DOHH2 (cell line): Measurements from ENCODE around the gene ISLR2.

Experiments used
- H3F3A ChIP-seq: fragments of 200-600 bp; sonication (generic), shearing (Covaris generic); 2 replicates; pipeline ENCODE4 v1.6.0; 2016; ENCODE audit warnings: antibody characterized with exemption, mild to moderate bottlenecking; ENCODE audit not compliant: control insufficient read depth, insufficient read depth
- H3K27ac ChIP-seq: fragments of 200-600 bp; sonication (generic); 2 replicates; pipeline ENCODE4 v1.5.1; 2014; ENCODE audit warnings: low read depth, mild to moderate bottlenecking, low read length, moderate library complexity
- H3K27me3 ChIP-seq: fragments of 200-600 bp; sonication (generic); 2 replicates; pipeline ENCODE4 v1.6.1; 2014; ENCODE audit warnings: mild to moderate bottlenecking, low read length, mixed read lengths; ENCODE audit not compliant: control insufficient read depth
- H3K36me3 ChIP-seq: fragments of 200-600 bp; sonication (generic); 2 replicates; pipeline ENCODE4 v1.6.1; 2014; ENCODE audit warnings: mild to moderate bottlenecking, low read length, moderate library complexity, mixed read lengths; ENCODE audit not compliant: control insufficient read depth
- H3K4me1 ChIP-seq: fragments of 200-600 bp; sonication (generic); 2 replicates; pipeline ENCODE4 v1.6.1; 2014; ENCODE audit warnings: mild to moderate bottlenecking, low read length, mixed read lengths; ENCODE audit not compliant: control insufficient read depth
- H3K4me2 ChIP-seq: fragments of 200-600 bp; sonication (generic); 2 replicates; pipeline ENCODE4 v1.6.0; 2014; ENCODE audit warnings: mild to moderate bottlenecking, low read length, moderate library complexity
- H3K4me3 ChIP-seq: fragments of 200-600 bp; sonication (generic); 2 replicates; pipeline ENCODE4 v1.5.1; 2014; ENCODE audit warnings: mild to moderate bottlenecking, low read length, mixed read lengths
- H3K79me2 ChIP-seq: fragments of 200-600 bp; sonication (generic); 2 replicates; pipeline ENCODE4 v1.6.1; 2014; ENCODE audit warnings: mild to moderate bottlenecking, low read length, mixed read lengths; ENCODE audit not compliant: control insufficient read depth
- H3K9me2 ChIP-seq: fragments of 200-600 bp; sonication (generic); replicated peaks from 2 replicates; pipeline ENCODE4 v1.6.1; 2014; ENCODE audit warnings: mild to moderate bottlenecking, low read length, mixed read lengths; ENCODE audit not compliant: control insufficient read depth
- H3K9me3 ChIP-seq: fragments of 200-600 bp; sonication (generic); 2 replicates; pipeline ENCODE4 v1.6.1; 2014; ENCODE audit warnings: antibody characterized with exemption, low read length, mixed read lengths; ENCODE audit not compliant: control insufficient read depth, insufficient read depth
- H4K20me1 ChIP-seq: fragments of 200-600 bp; sonication (generic); 2 replicates; pipeline ENCODE4 v1.6.0; 2014; ENCODE audit warnings: low read depth, mild to moderate bottlenecking, antibody characterized with exemption, low read length, moderate library complexity; ENCODE audit not compliant: control insufficient read depth, insufficient read depth
- CTCF ChIP-seq: fragments of 200-600 bp; sonication (generic); IDR thresholded peaks from one replicate; pipeline ENCODE4 v1.5.1; 2014; ENCODE audit warnings: antibody characterized with exemption, mild to moderate bottlenecking, low read depth, low read length; ENCODE audit not compliant: poor library complexity, severe bottlenecking
- EZH2phosphoT487 ChIP-seq: fragments of 200-600 bp; sonication (generic); IDR thresholded peaks from 2 replicates; pipeline ENCODE4 v1.6.1; 2017; ENCODE audit warnings: borderline replicate concordance, mild to moderate bottlenecking, antibody characterized with exemption, low read length, moderate library complexity, mixed read lengths

ISLR2 gene

DNA sequence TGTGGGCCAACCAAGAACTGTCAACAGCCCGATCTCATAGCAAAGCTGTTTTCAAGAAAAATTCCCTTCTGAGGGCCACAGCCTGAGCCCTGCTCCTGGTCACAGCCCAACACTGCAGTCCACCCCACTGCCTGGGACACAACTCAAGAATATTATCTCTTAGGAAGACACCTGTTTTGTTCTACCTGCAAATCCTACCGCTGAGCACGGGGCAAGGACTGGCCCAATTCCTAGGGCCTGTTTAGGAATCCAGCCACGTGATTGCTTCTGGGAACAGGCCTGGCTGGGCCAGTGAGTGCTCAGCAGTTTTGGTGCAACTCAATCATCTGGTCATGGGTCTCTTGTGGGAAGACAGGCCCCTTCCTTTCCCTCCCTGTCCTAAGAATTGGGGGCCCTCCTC is 8.3 kb downstream of the ISLR2 start:
- no peaks in the 10 kb centered on the region; the same call in 1 of the 2 replicates for H3K27me3 ChIP-seq
- TF ChIP-seq CTCF: no peak
- no peak for TF ChIP-seq EZH2phosphoT487

DNA sequence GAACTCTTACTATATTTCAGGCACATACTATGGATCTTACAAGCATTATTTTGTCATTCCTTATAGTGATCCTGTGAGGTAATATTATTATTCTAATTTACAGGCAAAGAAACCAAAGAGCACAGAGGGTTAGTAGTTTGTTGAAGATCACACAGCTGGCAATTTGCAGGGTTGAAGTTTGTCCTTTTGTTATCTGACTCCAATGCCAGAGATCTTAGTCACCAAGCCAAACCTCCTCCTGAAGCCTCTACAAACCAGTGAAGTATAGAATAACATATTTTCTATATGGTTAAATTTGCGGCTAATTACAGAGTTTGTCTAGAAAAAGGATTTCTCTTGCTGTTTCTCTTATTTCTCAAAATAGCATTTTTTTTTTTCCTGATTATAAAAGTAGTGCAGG is 11.2 kb downstream of the ISLR2 start:
- Histone ChIP-seq H3K79me2 (no peaks in the 10 kb centered on the region), H3K36me3 (no peaks in the 10 kb centered on the region), H3K27me3 (peaks cover 2% of the 10 kb centered on the region), H4K20me1 (no peaks in the 10 kb centered on the region), H3K9me2 (no peaks in the 10 kb centered on the region), H3K4me2 (no peak overlapping the region), H3K4me3 (no peak overlapping the region), H3K9me3 (no peaks in the 10 kb centered on the region), H3K27ac (no peak overlapping the region), H3K4me1 (no peaks in the 10 kb centered on the region), H3F3A (no peaks in the 10 kb centered on the region)
- TF ChIP-seq CTCF (no peak), EZH2phosphoT487 (no peak)

More for the DNA sequence above, 8.3 kb downstream of the ISLR2 start:
- no peaks in the 10 kb centered on the region for H3K9me3 ChIP-seq
- H3K9me2 ChIP-seq: no peaks in the 10 kb centered on the region
- H3K36me3 ChIP-seq: no peaks in the 10 kb centered on the region
- H3K79me2 ChIP-seq: no peaks in the 10 kb centered on the region
- H3K4me1 ChIP-seq: no peaks in the 10 kb centered on the region
- no peaks in the 10 kb centered on the region for H4K20me1 ChIP-seq
- H3K4me3 ChIP-seq: no peak overlapping the region
- no peak overlapping the region for H3K27ac ChIP-seq
- no peak overlapping the region for H3K4me2 ChIP-seq
- H3F3A ChIP-seq: no peaks in the 10 kb centered on the region

DNA sequence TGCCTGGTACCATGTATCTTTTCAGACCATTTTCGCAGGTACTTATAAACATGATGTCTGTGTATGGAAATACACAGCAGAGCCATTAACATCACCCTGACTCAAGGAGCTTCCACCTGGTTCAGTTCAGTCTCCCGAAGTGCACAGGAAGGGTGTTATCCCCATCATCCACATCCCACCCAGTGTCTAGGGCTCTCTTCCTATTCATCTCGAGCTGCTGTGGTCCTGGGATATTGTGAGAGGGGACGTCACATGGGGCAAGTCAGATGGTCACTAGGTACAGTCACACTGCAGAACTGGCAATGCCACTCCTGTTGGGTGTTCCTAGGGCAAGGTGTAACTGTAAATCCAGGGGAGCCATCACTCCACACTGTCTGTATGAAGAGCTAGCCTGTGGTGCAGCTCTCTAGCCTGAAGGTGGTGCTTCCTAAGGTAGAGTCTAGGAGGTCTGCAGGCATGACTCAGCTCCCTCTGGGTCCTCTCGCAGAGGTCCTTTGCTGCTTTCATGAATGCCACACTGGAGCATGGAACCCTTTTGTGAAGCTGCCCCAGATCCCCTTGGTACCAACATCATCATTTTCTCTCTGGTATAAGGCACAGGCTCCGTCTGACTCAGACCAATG is 13.9 kb downstream of the ISLR2 start:
- TF ChIP-seq CTCF: no peak
- TF ChIP-seq EZH2phosphoT487: no peak
- H3K27ac ChIP-seq: no peak overlapping the region

More for the DNA sequence above, 13.9 kb downstream of the ISLR2 start:
- H3K9me3 ChIP-seq: no peaks in the 10 kb centered on the region
- peaks cover 2% of the 10 kb centered on the region for H3K27me3 ChIP-seq
- no peaks in the 10 kb centered on the region for H3F3A ChIP-seq
- no peaks in the 10 kb centered on the region for H3K4me1 ChIP-seq
- H3K4me3 ChIP-seq: no peak overlapping the region
- no peaks in the 10 kb centered on the region for H3K79me2 ChIP-seq
- no peaks in the 10 kb centered on the region for H3K36me3 ChIP-seq
- H3K4me2 ChIP-seq: no peak overlapping the region
- no peaks in the 10 kb centered on the region for H4K20me1 ChIP-seq
- H3K9me2 ChIP-seq: no peaks in the 10 kb centered on the region
